ENCODE data around the gene FDCSP.
A peak's percentile ranks its signal among the peaks of the same experiment; 100 is the strongest.
"Not testable (repeated sequence)": the region's sequence is repeated elsewhere in the genome, so short reads cannot be mapped to it uniquely, and the experiment has no call there.

Gene FDCSP

DNA sequence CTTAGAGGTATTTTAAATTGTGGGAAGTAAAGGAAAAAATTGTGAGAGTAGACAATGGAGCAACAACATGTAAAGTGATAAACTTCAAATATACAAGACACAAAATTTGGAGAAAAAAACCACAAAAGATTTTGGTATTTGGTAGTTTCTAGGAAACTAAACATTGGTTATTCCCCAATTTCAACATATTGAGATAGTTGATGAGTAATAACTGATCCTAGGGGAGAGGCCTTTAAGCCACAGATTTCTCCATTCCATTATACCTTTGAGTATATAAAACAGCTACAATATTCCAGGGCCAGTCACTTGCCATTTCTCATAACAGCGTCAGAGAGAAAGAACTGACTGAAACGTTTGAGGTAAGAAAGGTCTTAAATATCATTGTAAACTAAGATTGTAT lies at the start of gene FDCSP:
Gene FDCSP (plus strand): TSS at position 301 of the 400 bp plus-strand sequence. CDS start 5,071 bp downstream, outside the sequence.
- no peak for DNase-seq (ENCODE audit: low spot score)

DNA sequence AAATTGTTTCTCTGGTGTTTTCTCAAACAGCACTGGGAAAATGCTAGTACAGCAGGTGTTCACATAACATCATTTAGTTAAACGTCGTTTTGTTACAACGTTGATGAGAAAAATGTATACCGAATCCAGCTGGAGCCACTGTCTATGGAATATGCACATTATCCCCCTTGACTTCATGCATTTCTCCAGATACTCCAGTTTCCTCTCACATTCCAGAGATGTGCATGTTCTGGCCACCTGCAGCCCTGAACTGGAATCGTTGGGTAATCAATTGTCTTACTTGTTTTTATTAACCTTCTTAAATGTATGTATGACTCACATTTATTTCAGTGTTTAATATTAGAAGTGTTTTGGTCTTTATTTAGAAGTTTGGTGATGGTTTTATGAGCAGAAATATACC lies 48.8 kb upstream of the FDCSP start:
- DNase-seq (ENCODE audit: low spot score): no peak

DNA sequence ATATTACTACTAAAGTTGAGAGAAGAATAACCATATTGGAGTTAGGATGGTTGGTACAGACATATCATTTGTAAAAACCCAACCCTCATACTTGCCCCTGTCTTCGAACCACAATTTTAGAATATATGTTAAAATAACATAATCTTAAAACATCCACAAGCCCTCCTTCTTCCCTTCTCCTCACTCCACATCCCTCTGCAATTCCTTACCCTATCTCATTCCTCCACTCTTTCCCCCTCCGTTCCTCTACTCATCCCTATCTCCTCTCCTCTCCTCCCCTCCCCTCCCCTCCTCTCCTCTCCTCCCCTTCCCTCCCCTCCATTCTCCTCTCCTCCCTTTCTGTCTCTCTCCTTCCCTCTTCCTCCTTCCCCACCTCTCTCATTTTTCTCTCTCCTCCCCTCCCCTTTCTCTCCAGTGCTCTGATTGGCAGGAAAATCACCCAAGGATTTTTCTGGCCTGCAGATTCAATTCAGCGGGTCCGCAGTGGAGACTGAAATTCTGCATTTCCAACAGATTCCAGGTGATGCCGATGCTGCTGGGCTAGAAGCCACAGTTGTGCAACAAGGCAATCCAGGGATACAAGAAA lies 47.8 kb upstream of the FDCSP start:
- no peak for DNase-seq (ENCODE audit: low spot score)

DNA sequence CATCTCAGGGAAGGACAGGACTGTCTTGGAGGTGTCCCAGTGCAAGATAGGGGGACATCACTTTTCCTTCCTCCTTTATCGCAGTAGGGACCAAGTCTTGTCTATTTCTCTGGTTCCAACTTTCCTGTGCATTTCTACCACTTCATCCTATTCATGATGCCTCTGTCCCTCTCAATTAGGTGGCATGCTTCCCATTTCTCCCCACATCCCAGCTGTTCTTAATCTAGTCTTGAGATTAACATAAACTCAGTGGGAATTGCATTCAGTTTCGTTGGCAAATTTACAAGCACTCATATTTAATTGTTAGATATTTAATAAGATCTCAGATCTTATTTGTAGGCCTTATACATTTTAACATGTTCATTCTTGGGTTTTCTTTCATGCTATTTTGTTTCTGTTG lies 46.1 kb upstream of the FDCSP start:
- DNase-seq (ENCODE audit: low spot score): no peak

DNA sequence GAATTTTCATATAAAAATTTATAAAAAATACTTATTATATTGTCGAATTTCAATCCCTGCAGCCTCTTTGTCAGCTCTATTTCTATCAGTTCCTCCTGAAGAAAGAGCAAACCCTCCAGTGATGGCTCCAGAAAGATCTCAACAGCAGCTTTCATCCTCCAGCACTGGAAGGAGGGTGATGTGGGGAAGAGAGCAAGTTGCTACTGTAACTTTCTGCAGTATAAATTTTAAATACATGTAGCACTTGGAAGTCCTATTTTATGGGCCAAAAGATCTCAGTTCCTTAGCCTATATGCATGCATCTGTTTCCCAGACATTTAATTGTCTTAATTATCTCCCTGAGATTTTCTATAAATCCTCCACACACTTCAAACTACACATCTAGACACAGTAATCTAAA lies 44.1 kb upstream of the FDCSP start:
- DNase-seq (ENCODE audit: low spot score): no peak

DNA sequence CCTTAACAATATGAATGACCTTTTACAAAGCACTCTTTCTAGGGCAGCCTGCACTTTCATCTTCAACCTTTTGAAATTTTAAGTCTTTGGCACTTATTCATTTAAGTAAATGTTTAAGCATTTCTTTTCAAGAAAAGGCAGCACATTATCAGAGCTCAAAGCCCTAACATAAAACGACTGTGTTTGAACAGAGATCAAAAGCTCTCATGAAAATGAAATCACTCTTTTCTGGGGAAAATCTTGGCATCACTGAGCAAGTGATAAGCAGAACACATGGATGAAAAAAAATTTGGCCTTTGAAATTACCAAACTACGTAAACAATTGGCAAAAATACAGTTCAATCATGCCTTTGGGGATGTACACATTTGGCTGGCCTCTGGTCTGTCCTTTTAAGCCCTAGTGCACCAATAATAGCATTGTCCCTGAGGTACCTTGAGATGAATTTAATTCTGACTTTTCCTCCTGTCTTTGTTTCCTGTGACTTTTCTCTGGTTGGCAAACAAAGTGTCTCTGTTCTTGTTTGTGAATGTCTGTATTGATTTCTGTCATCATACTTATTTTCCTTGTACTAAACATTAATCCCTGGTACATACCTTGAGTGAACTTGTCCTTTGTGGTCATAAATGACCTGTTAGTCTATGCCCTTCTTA lies 43.3 kb upstream of the FDCSP start:
- no peak for DNase-seq (ENCODE audit: low spot score)

DNA sequence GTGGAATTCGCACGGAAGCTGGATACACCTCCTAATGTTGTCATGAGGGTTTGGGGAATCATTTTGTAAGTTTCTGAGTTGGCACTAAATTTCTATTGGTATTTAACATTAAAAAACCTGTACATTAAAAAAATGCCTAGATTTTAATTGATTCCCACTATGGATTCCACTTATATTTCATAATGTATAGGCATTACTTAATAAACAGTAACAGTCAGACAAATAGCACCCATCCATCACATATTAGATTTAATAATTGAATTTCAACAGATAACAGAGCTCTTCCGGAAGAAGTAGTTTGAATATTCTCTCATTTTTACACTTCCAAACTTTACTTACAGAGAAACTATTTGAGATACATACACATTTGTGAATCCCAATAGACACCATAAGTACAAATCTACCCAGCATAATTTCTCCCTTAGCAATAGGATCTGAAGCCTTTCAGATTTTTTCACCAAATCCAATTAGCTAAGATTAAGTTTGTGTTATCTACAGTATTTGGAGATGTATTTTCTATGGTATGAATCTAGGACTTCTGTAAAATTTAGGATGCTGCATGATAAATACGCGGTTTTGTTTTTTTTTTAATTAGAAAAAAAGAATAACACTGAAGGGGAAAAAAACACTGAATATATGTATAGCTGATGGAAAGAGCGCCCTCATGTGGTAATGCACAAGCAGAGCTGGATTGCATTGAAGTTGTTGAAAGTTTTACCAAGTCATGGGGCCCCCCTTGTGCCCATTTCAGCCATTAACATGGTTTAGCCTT lies 42.6 kb upstream of the FDCSP start:
- DNase-seq (ENCODE audit: low spot score): no peak

DNA sequence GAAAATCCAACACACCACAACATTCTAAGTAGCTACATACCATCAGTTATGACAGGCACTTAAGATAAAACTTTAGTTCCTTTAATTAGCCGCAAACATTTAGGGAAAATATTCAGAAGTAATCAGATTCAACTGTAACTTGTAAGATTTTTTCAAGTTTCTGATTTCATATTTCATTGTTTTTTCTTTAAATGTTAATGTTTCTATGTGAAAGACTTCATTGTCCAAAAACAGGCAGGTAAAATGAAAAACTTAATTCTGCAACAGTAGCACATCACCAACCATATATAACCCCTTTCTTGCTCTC lies 42.0 kb upstream of the FDCSP start:
- DNase-seq (ENCODE audit: low spot score): no peak

DNA sequence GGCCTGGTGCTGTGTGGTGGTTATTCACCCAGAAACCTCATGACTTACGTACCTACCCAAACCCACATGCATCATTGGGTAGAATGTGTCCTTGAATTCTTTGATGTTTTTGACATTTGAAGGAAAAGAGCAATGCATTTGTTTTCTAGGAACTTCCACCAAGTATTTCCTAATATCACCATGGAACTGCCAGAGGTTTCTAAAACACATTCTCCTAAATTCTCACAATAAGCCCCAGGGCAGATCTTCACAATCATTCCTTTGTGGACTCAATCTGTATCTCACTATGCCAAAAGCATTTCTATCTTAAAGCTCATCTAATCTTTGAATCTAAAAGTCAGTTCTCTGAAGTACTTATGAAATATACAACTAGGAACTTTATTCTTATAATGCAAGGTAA lies 38.7 kb upstream of the FDCSP start:
- no peak for DNase-seq (ENCODE audit: low spot score)

DNA sequence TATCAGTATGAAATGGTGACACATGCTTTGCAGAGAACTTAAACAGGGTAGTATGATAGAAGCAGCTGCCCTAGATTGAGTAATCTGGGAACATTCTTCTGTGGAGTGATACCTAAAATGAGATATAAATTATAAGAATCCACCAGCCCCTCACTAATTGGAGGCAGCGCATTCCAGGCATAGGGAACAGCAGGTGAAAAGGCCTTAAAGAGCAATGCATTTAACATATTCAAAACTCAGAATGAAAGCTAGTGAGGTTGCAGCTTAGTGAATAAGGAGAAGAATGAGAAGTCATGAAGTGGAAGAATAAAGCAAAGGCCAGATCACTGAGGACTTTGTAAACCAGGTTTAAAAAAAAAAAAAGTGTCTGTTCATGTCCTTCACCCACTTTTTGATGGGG lies 35.3 kb upstream of the FDCSP start:
- DNase-seq (ENCODE audit: low spot score): no peak

DNA sequence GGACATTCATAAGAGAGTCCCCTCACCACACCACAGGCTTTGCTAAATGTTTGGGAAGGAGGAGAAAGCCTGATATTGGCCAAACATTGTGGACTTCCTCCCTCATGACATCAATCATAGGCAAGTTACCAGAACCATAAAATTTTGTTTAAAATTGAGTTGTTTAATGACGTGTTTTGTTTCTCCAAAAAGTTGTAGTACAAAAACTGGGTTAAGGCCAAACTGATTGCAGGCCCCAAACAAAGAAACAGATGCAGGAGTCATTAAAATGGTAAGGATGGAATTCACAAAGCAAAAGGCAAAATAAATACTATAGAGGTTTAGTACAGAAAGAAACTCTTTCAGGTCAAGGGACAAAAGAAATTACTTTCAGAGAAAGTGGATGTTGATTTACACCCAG lies 34.3 kb upstream of the FDCSP start:
- DNase-seq (ENCODE audit: low spot score): no peak

DNA sequence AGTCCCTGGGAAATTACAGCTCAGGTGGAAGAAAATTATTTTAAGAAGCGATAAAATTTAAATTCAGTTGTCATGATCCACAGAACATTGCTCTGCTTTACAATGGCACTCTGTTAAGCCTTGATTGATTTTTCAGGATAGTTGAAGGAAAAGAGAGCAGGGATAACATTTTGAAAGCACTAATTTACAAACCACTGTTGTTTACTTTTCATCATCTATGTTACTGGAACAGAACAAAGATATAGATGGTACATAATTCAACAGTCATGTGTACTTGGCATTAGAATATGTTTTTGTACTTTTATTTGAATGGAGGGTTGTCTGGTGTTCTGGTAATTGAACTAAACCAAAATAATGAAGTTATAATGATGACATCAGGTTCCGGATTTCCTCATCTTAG lies 33.0 kb upstream of the FDCSP start:
- DNase-seq (ENCODE audit: low spot score): no peak

DNA sequence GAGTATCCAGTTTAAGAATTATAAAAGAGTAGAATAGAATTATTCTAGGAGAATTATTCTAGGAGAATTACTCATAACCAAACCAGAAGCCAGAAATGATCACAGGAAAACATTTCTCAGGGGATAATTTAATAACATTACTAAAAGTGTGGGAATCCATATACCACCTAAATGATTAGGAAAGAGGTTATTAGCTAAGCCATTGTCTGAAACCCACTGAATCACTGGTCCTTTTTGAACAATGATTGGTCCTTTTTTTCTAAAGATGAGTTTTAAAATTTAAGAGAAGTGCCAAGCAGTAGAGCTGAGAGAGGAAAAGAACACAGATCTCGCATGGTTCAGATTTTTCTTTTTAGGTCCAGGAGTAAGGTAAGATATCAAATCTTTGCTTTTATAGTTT lies 30.5 kb upstream of the FDCSP start, which contains the start of gene ODAM:
Gene ODAM (plus strand): TSS at position 301 of the 400 bp plus-strand sequence. CDS start 819 bp downstream, outside the sequence.
- no peak for DNase-seq (ENCODE audit: low spot score)

DNA sequence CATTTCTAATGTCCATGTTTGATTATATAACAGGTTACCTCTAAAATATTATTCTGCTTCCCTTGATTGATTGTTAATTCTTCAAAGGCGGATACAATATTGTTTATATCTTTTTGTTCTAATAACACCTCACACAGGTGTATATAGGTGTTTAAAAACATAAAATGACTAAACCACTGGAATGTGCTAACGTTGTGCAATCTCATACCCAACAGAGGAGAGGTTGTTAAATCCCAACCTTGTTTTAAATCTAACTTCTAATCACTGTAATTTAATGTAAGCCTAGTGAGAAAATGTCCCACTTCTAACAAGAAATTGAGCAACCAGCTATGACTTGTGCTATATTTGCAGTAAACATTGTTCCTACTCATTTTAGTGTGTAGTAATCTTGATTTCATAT lies 29.1 kb upstream of the FDCSP start:
- DNase-seq (ENCODE audit: low spot score): no peak

DNA sequence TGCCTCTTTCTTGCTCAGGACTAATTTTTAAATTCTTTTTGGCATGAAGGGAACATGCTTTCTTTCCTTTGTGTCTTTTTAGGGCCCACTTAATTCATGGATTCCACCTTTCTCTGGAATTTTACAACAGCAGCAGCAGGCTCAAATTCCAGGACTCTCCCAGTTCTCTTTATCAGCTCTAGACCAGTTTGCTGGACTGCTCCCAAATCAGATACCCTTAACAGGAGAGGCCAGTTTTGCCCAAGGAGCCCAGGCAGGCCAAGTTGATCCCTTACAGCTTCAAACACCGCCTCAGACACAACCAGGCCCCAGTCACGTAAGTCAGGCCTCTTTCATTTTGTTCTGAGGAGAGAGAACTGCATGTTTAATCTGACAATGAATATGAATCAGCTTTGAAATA lies 28.1 kb upstream of the FDCSP start:
- peak; percentile 2 for DNase-seq (ENCODE audit: low spot score)

DNA sequence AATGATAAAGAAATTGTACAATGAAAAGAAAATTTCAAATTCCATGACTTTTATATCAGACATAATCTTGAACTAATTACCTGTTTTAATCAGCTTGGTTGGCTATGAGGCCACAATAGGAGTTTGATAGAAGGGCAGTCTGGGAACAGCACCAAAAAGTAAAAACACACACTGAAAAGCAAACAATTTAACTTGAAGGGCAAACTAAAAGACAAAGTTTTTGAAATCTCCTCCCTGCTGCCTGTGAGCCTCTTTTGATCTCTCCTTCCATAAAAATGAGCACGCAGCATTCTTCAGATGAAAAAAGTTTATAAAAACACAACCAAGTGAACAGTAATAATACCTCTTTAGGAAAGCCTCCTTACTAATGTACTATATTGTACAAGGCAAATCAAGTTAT lies 22.3 kb upstream of the FDCSP start:
- no peak for DNase-seq (ENCODE audit: low spot score)

DNA sequence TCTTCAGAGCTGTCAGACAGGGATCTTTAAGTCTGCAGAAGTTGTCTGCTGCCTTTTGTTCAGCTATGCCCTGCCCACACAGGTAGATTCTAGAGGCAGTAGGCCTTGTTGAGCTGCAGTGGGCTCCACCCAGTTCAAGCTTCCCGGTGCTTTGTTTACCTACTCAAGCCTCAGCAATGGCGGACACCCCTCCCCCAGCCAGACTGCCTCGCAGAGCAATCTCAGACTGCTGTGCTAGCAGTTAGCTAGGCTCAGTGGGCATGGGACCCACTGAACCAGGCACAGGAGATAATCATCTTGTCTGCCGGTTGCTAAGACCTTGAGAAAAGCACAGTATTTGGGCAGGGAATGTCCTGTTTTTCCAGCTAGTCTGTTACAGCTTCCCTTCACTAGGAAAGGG lies 13.2 kb upstream of the FDCSP start:
- DNase-seq (ENCODE audit: low spot score): not testable (repeated sequence)

DNA sequence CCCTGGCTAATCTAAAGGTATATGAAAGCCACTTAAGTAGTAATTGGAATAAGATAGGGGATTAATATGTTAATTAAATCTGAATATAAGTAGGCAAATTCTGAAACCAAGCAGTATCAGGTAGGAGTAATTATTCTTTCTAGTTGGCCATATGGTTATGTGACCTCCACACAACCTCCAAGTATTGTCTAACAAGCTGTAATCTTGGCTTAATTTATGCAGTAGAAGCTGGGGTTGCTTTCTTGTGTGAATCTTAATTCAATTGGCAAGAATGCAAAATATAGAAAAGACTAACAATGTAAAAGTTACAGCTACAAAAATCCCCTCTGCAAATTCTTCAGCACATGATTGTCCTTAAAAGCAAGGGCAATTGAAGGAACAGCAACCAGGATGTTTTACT lies 9.8 kb upstream of the FDCSP start:
- not testable (repeated sequence) for DNase-seq (ENCODE audit: low spot score)

DNA sequence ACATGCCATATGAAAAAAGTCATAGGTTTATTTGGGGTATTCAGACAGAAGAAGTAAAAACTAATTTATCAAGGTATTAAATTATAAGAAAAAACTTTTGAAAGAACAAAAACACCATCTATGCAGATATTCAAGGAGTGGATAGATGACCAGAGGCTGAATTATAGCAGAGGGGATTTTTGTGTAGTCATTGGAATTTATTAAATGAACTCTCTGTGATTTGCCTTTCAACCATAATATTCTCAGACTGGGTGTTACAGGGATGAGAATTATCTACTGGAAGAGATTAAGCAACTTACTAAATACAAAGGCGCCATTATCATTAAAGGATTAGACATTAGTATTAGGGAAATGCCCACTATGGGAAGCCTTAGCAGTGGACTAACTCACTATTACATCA lies 9.4 kb upstream of the FDCSP start:
- not testable (repeated sequence) for DNase-seq (ENCODE audit: low spot score)

DNA sequence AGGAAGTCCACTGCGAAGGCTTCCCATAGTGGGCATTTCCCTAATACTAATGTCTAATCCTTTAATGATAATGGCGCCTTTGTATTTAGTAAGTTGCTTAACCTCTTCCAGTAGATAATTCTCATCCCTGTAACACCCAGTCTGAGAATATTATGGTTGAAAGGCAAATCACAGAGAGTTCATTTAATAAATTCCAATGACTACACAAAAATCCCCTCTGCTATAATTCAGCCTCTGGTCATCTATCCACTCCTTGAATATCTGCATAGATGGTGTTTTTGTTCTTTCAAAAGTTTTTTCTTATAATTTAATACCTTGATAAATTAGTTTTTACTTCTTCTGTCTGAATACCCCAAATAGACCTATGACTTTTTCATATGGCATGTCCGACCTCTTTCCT lies 4.5 kb upstream of the FDCSP start:
- not testable (repeated sequence) for DNase-seq (ENCODE audit: low spot score)

DNA sequence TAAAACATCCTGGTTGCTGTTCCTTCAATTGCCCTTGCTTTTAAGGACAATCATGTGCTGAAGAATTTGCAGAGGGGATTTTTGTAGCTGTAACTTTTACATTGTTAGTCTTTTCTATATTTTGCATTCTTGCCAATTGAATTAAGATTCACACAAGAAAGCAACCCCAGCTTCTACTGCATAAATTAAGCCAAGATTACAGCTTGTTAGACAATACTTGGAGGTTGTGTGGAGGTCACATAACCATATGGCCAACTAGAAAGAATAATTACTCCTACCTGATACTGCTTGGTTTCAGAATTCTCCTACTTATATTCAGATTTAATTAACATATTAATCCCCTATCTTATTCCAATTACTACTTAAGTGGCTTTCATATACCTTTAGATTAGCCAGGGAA lies 4.1 kb upstream of the FDCSP start:
- not testable (repeated sequence) for DNase-seq (ENCODE audit: low spot score)

DNA sequence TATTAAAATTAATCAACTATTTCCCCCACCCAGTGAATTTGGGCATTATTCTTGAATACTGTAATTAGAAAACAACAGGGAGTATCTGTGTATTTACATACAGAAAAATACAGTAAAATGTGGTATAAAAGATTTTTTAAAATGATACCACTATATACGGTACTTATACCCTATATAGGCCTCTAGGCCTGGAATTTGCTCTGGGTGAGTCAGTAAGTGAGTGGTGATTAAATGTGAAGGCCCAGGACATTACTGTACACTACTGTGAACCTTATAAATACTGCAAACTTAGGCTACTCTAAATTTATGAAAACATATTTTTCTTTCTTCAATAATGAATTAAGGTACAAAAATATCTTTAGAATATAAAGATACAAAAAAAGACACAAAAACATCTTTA lies 10.2 kb downstream of the FDCSP start:
- no peak for DNase-seq (ENCODE audit: low spot score)

DNA sequence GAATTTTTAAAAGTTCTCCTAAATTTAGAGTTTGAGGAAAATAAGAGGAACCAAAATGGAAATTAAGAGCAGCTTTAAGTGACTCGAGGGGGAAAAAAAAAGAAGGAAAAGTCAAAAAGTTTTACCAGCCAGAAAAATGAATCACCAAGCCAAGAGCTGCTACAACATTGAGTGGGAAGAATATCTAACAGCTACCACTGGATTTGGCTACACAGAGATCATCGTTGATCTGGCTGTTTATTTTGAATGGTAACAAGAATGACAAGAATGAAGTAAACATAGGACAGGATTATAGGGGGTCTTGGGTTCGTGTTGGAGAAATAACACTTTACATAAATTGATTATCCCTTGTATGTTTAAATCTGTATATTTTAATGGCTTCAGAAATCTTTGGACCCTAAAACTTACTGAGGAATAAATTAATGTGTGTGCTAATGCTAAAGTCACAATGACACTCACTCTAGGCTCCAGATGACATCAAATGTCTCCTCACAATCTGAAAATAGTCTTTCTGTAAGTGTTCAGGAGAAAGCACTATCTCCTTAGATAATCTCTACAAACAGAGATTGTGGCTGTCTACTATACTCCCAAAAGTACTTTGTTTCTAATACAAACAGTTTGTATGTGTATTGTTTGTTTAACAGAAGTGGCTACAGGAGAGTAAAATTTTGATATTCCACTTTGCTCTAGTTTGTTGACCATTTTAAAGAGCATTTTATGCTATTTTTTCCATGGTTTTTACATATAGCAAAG lies 13.4 kb downstream of the FDCSP start:
- DNase-seq (ENCODE audit: low spot score): no peak

Data from HuH-7.5 (cell line).